ENCODE measurements around the gene PAK2. TPM values are rescaled to one million over a fixed set of nuclear protein-coding genes. Genes with fewer than 3 reads are reported as not detected.

PAK2 gene
- total RNA-seq, 1 donor from 2014 or later: 53.6 TPM

GRCh38 chr3:196772897-196773296, 33.2 kb downstream of the PAK2 start:
- no peak overlapping the region for H3K27ac Mint-ChIP-seq
- no peak overlapping the region for H3K27ac ChIP-seq
- H3K4me3 ChIP-seq: no peak overlapping the region
- H3K4me1 Mint-ChIP-seq: no peaks in the 10 kb centered on the region
- no peaks in the 10 kb centered on the region for H3K27me3 ChIP-seq
- no peaks in the 10 kb centered on the region for H3K9me3 ChIP-seq (ENCODE audit: low read depth)
- H3K27me3 Mint-ChIP-seq (ENCODE audit: insufficient read depth, low read depth): no peaks in the 10 kb centered on the region
- no peak for DNase-seq (ENCODE audit: low spot score)
- peaks cover 14% of the 10 kb centered on the region for H3K4me1 ChIP-seq
- peaks cover 8% of the 10 kb centered on the region for H3F3A ChIP-seq (ENCODE audit: low read depth)
- H3K36me3 Mint-ChIP-seq: peaks cover 52% of the 10 kb centered on the region
- H4K20me1 ChIP-seq (ENCODE audit: low read depth): peaks cover 67% of the 10 kb centered on the region
- TF ChIP-seq CTCF (IDR thresholded peaks at IDR 0.05) (no peak), EZH2 (IDR thresholded peaks at IDR 0.05) (no peak), EZH2phosphoT487 (IDR thresholded peaks at IDR 0.05) (no peak)
- H3K4me3 Mint-ChIP-seq: no peak overlapping the region
- H3K4me2 ChIP-seq: no peak overlapping the region
- H3K9ac ChIP-seq: no peak overlapping the region
- H3K79me2 ChIP-seq (ENCODE audit: low read depth): peaks cover 100% of the 10 kb centered on the region
- H3K36me3 ChIP-seq: no peaks in the 10 kb centered on the region
- H2AFZ ChIP-seq (replicated peaks): no peak overlapping the region
- H3K9me3 Mint-ChIP-seq: peaks cover 53% of the 10 kb centered on the region

- Histone ChIP-seq H4K20me1 (ENCODE audit: low read depth) (peaks cover 66% of the 10 kb centered on the region), H3K9me3 (ENCODE audit: low read depth) (no peaks in the 10 kb centered on the region), H2AFZ (replicated peaks) (no peak overlapping the region), H3K27ac (no peak overlapping the region), H3K4me1 (peaks cover 14% of the 10 kb centered on the region), H3K27me3 (no peaks in the 10 kb centered on the region), H3K4me3 (no peak overlapping the region), H3K36me3 (no peaks in the 10 kb centered on the region), H3K79me2 (ENCODE audit: low read depth) (peaks cover 100% of the 10 kb centered on the region), H3K4me2 (no peak overlapping the region), H3F3A (ENCODE audit: low read depth) (peaks cover 8% of the 10 kb centered on the region), H3K9ac (no peak overlapping the region)
- peaks cover 59% of the 10 kb centered on the region for H3K9me3 Mint-ChIP-seq
- H3K27me3 Mint-ChIP-seq (ENCODE audit: insufficient read depth, low read depth): no peaks in the 10 kb centered on the region
- H3K4me1 Mint-ChIP-seq: no peaks in the 10 kb centered on the region
- peaks cover 59% of the 10 kb centered on the region for H3K36me3 Mint-ChIP-seq
- DNase-seq (ENCODE audit: low spot score): no peak
- H3K4me3 Mint-ChIP-seq: no peak overlapping the region
- TF ChIP-seq EZH2 (IDR thresholded peaks at IDR 0.05): no peak
- no peak for TF ChIP-seq CTCF (IDR thresholded peaks at IDR 0.05)
- TF ChIP-seq EZH2phosphoT487 (IDR thresholded peaks at IDR 0.05): no peak
- no peak overlapping the region for H3K27ac Mint-ChIP-seq
These were observed 34.6 kb downstream of the PAK2 start for GRCh38 chr3:196774191-196774820.

GRCh38 chr3:196774848-196775422, 35.3 kb downstream of the PAK2 start:
- Histone ChIP-seq H3K27me3 (no peaks in the 10 kb centered on the region), H3K4me3 (no peak overlapping the region), H3K9me3 (ENCODE audit: low read depth) (no peaks in the 10 kb centered on the region), H3F3A (ENCODE audit: low read depth) (peaks cover 8% of the 10 kb centered on the region), H3K27ac (no peak overlapping the region), H3K79me2 (ENCODE audit: low read depth) (peaks cover 100% of the 10 kb centered on the region), H4K20me1 (ENCODE audit: low read depth) (peaks cover 66% of the 10 kb centered on the region), H3K36me3 (no peaks in the 10 kb centered on the region), H2AFZ (replicated peaks) (no peak overlapping the region), H3K4me1 (peaks cover 14% of the 10 kb centered on the region), H3K4me2 (no peak overlapping the region), H3K9ac (no peak overlapping the region)
- H3K36me3 Mint-ChIP-seq: peaks cover 63% of the 10 kb centered on the region
- H3K27ac Mint-ChIP-seq: no peak overlapping the region
- no peaks in the 10 kb centered on the region for H3K4me1 Mint-ChIP-seq
- H3K4me3 Mint-ChIP-seq: no peak overlapping the region
- DNase-seq (ENCODE audit: low spot score): no peak
- TF ChIP-seq CTCF (IDR thresholded peaks at IDR 0.05) (no peak), EZH2 (IDR thresholded peaks at IDR 0.05) (no peak), EZH2phosphoT487 (IDR thresholded peaks at IDR 0.05) (no peak)
- no peaks in the 10 kb centered on the region for H3K27me3 Mint-ChIP-seq (ENCODE audit: insufficient read depth, low read depth)
- H3K9me3 Mint-ChIP-seq: peaks cover 61% of the 10 kb centered on the region

All from neural progenitor cell (in vitro differentiated cells).